ENCODE results near the gene LRBA. TPM values are rescaled to one million over a fixed set of nuclear protein-coding genes. Genes with fewer than 3 reads are reported as not detected.

Gene LRBA
- total RNA-seq, 1 experiment from 2014 or later, result 55.3 TPM

DNA sequence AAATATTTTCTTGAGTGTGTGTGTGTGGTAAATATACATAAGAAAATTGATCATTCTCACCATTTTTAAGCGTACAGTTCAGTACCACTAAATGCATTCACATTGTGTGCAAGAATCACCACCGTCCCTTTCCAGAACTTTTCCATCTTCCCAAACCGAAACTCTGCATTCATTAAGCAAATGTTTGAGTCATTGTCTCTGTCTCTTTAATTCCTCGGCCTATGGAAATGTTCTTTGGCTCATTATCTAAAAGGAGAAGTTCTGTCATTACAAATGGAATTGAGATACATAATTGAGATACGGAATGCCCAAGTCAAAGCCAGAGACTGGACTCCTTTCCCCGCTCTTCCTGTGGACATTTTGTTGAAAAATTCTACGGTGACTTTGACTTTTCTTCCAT is 767.9 kb downstream of the LRBA start:
- no peak overlapping the region for H2BK12ac ChIP-seq (ENCODE audit: insufficient read length, low read depth, low read length)
- H3K4me1 ChIP-seq (ENCODE audit: insufficient read depth, low read length), result peaks cover 3% of the 10 kb centered on the region
- H3K23me2 ChIP-seq (ENCODE audit: insufficient read length, low read depth, low read length, poor library complexity, severe bottlenecking), result no peaks in the 10 kb centered on the region
- WGBS (ENCODE audit: extremely low coverage, insufficient read length, low lambda C conversion rate), result no CpG with 5 or more reads among the region's 7 CpGs
- H3T11ph ChIP-seq (ENCODE audit: low read length), result no peak overlapping the region
- no peaks in the 10 kb centered on the region for H3K27me3 ChIP-seq (ENCODE audit: insufficient read depth, low read length)
- H2BK5ac ChIP-seq (ENCODE audit: insufficient read length, low read length), result no peak overlapping the region
- H3K18ac ChIP-seq (ENCODE audit: insufficient read length, low read depth, low read length), result no peak overlapping the region
- H3K27ac ChIP-seq (ENCODE audit: insufficient read length, low read depth, low read length), result no peak overlapping the region
- Mint-ChIP-seq H3K27me3 (ENCODE audit: low read depth) (no peaks in the 10 kb centered on the region), H3K4me1 (peaks cover 34 to 42% of the 10 kb centered on the region in 2 experiments), H3K36me3 (ENCODE audit: insufficient read depth in 1 of 3, low read depth in 3 of 3) (no peaks in the 10 kb centered on the region), H3K27ac (no peak overlapping the region), H3K4me3 (no peak overlapping the region), H3K9me3 (peaks cover 3 to 4% of the 10 kb centered on the region in 2 experiments; a peak in 3 of 5 replicates)
- no peaks in the 10 kb centered on the region for H4K20me1 ChIP-seq (ENCODE audit: control insufficient read depth, insufficient read depth, insufficient read length)
- H2BK15ac ChIP-seq (ENCODE audit: low read depth, low read length), result no peak overlapping the region
- H3K9me3 ChIP-seq (ENCODE audit: control insufficient read depth, low read depth, low read length), result no peaks in the 10 kb centered on the region
- H2BK20ac ChIP-seq (ENCODE audit: low read depth, low read length, poor library complexity, severe bottlenecking), result no peak overlapping the region
- H4K8ac ChIP-seq (replicated peaks; ENCODE audit: insufficient read length, low read depth, low read length), result no peak overlapping the region
- no peak overlapping the region for H2AFZ ChIP-seq (ENCODE audit: low read length)
- no peak overlapping the region for H2BK120ac ChIP-seq (ENCODE audit: low read depth, low read length, poor library complexity, severe bottlenecking)
- no peaks in the 10 kb centered on the region for H3K79me1 ChIP-seq (ENCODE audit: insufficient read depth, low read depth, low read length, poor library complexity, severe bottlenecking)
- H3K4ac ChIP-seq (ENCODE audit: low read depth, low read length), result no peak overlapping the region
- no peak overlapping the region for H4K91ac ChIP-seq (ENCODE audit: insufficient read length, low read depth, low read length)
- no peak overlapping the region for H3K14ac ChIP-seq (ENCODE audit: insufficient read depth, low read length)
- H3K4me2 ChIP-seq (ENCODE audit: insufficient read depth, insufficient read length, low read length), result no peak overlapping the region
- TF ChIP-seq, protein P1, sequence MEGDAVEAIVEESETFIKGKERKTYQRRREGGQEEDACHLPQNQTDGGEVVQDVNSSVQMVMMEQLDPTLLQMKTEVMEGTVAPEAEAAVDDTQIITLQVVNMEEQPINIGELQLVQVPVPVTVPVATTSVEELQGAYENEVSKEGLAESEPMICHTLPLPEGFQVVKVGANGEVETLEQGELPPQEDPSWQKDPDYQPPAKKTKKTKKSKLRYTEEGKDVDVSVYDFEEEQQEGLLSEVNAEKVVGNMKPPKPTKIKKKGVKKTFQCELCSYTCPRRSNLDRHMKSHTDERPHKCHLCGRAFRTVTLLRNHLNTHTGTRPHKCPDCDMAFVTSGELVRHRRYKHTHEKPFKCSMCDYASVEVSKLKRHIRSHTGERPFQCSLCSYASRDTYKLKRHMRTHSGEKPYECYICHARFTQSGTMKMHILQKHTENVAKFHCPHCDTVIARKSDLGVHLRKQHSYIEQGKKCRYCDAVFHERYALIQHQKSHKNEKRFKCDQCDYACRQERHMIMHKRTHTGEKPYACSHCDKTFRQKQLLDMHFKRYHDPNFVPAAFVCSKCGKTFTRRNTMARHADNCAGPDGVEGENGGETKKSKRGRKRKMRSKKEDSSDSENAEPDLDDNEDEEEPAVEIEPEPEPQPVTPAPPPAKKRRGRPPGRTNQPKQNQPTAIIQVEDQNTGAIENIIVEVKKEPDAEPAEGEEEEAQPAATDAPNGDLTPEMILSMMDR (conservative IDR thresholded peaks at IDR 0.05), result no peak
- H3K79me2 ChIP-seq (ENCODE audit: insufficient read depth, low read length), result no peaks in the 10 kb centered on the region
- no peak overlapping the region for H3K23ac ChIP-seq (ENCODE audit: insufficient read length, low read depth, low read length)
- H2AK5ac ChIP-seq (ENCODE audit: insufficient read length, low read length), result no peak overlapping the region
- H4K5ac ChIP-seq (ENCODE audit: insufficient read length, low read depth, low read length), result no peak overlapping the region
- H3K56ac ChIP-seq (ENCODE audit: insufficient read length, low read depth, low read length), result no peak overlapping the region
- no peak overlapping the region for H3K9ac ChIP-seq (ENCODE audit: extremely low read depth, insufficient read length, low read length)
- DNase-seq, result no peak
